Gastrocnemius medialis (tissue), 4 donors: ENCODE measurements around the gene SAP30BP. TPM values are rescaled to one million over a fixed set of nuclear protein-coding genes. Genes with fewer than 3 reads are reported as not detected.
"Not testable (repeated sequence)": the region's sequence is repeated elsewhere in the genome, so short reads cannot be mapped to it uniquely, and the experiment has no call there.

Source experiments
- ATAC-seq, 2 donors: fragments of 150-250 bp; one replicate each; pipeline ENCODE4 v1.9.1; 2016
- DNase-seq, 2 donors: peaks; one replicate each; pipeline ENCODE4 v3.0.0-alpha.2; 2019
- H3K27ac ChIP-seq, 4 donors: fragments of 200-600 bp; sonication (generic); 1 replicate in 1 of 4; 2 replicates in 3 of 4; pipeline ENCODE4 v1.5.1; 2016 to 2018; ENCODE audit warnings: mild to moderate bottlenecking in 2 of 4, moderate library complexity in 1 of 4
- H3K27me3 ChIP-seq, 3 donors: fragments of 200-600 bp; sonication (generic) in 2 of 3; 1 replicate in 1 of 3; 2 replicates in 2 of 3; pipeline versions ENCODE4 v1.5.1 to v1.6.0; 2016 to 2019; ENCODE audit warnings: mild to moderate bottlenecking in 1 of 3, moderate library complexity in 1 of 3
- H3K36me3 ChIP-seq, 2 donors: fragments of 200-600 bp; sonication (generic) in 1 of 2; one replicate each; pipeline ENCODE4 v1.5.1; 2017 to 2018
- H3K4me1 ChIP-seq, 2 donors: fragments of 200-600 bp; sonication (generic) in 1 of 2; one replicate each; pipeline ENCODE4 v1.5.1; 2016 to 2017; ENCODE audit warnings: mild to moderate bottlenecking in 2 of 2
- H3K4me3 ChIP-seq, 4 donors: fragments of 200-600 bp; sonication (generic) in 3 of 4; 1 replicate in 1 of 4; 2 replicates in 3 of 4; pipeline ENCODE4 v1.5.1; 2016 to 2019; ENCODE audit warnings: mild to moderate bottlenecking in 2 of 4
- H3K9me3 ChIP-seq, 3 donors: fragments of 200-600 bp; sonication (generic) in 2 of 3; 1 replicate in 1 of 3; 2 replicates in 2 of 3; pipeline ENCODE4 v1.5.1; 2016 to 2019
- POLR2A ChIP-seq, 2 donors: fragments of 450-650 bp; IDR thresholded peaks; one replicate each; pipeline ENCODE4 v1.6.1; 2017; ENCODE audit warnings: antibody characterized with exemption in 2 of 2, mild to moderate bottlenecking in 2 of 2, moderate library complexity in 2 of 2
- in situ Hi-C, 4 donors: fragments of 200-750 bp; cut with MboI; loops; one replicate each; pipeline versions ENCODE4 v1.15.0 to v1.8.0; 2017; ENCODE audit warnings: low sequenced_read_pairs in 4 of 4
- intact Hi-C: fragments of 100-400 bp; cut with DNase I; formaldehyde crosslinking; loops from one replicate; pipeline ENCODE4 v1.15.1; 2023; ENCODE audit warnings: low total_unique reads
- total RNA-seq, 4 donors: library from RNA; depleted of rRNA; stranded (reverse); fragments of >200 nt; gene quantifications; one replicate each; pipeline versions ENCODE4 v1.1.0 to v1.2.3, GENCODE V29; 2016
- TF ChIP-seq, protein P1 (sequence below), 5 experiments: fragments of 450-650 bp in 3 of 5; fragments of 200-600 bp in 2 of 5; sonication (generic) in 2 of 5; IDR thresholded peaks in 4 of 5; conservative IDR thresholded peaks in 1 of 5; 1 replicate in 4 of 5; 2 replicates in 1 of 5; pipeline ENCODE4 v1.5.1; 2016 to 2019; ENCODE audit warnings: antibody characterized with exemption in 5 of 5, mild to moderate bottlenecking in 3 of 5, moderate library complexity in 3 of 5

Gene SAP30BP
- total RNA-seq, 4 donors from 2014 or later = 42.0 to 64.0 (median 50.1) TPM

DNA sequence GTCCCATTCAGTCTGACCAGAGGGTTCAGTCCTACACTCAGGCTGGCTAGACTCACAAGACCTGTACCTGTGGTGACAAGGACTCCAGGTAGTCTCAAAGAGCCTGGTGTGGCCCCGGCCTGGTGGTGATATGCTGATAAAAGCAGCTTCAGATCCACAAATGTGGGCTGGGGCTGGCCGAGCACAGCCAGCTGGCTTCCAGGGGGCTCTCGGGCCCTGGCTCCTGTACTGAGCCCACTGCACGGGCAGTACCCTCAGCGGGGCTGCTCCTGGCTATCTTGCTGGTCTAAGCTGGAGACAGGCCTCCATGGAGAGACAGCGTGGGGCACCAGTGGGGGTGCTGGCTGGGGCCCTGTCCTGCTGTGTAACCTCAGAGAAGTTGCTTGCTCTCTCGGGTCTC, 29.6 kb upstream of the SAP30BP start:
- TF ChIP-seq, protein P1, sequence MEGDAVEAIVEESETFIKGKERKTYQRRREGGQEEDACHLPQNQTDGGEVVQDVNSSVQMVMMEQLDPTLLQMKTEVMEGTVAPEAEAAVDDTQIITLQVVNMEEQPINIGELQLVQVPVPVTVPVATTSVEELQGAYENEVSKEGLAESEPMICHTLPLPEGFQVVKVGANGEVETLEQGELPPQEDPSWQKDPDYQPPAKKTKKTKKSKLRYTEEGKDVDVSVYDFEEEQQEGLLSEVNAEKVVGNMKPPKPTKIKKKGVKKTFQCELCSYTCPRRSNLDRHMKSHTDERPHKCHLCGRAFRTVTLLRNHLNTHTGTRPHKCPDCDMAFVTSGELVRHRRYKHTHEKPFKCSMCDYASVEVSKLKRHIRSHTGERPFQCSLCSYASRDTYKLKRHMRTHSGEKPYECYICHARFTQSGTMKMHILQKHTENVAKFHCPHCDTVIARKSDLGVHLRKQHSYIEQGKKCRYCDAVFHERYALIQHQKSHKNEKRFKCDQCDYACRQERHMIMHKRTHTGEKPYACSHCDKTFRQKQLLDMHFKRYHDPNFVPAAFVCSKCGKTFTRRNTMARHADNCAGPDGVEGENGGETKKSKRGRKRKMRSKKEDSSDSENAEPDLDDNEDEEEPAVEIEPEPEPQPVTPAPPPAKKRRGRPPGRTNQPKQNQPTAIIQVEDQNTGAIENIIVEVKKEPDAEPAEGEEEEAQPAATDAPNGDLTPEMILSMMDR (IDR thresholded peaks at IDR 0.05 in 4 of 5, conservative IDR thresholded peaks at IDR 0.05 in 1 of 5) = no peak
- no peak for TF ChIP-seq POLR2A (IDR thresholded peaks at IDR 0.05)
- H3K36me3 ChIP-seq = peaks cover 0 to under 1% of the 10 kb centered on the region in 2 donors
- intact Hi-C loops = loop anchor here (10.0 kb wide), 1 partner anchor 57 kb away; no protein-coding TSS in a partner anchor
- no peaks in the 10 kb centered on the region for H3K27me3 ChIP-seq
- H3K4me1 ChIP-seq = peaks cover 37 to 38% of the 10 kb centered on the region in 2 donors
- DNase-seq (no peak), ATAC-seq (no peak)
- in situ Hi-C loops = loop anchor here in 1 of 4 donors (10.0 kb wide), 1 partner anchor 107 kb away; no protein-coding TSS in a partner anchor
- no peak overlapping the region for H3K4me3 ChIP-seq
- no peaks in the 10 kb centered on the region for H3K9me3 ChIP-seq
- no peak overlapping the region for H3K27ac ChIP-seq

DNA sequence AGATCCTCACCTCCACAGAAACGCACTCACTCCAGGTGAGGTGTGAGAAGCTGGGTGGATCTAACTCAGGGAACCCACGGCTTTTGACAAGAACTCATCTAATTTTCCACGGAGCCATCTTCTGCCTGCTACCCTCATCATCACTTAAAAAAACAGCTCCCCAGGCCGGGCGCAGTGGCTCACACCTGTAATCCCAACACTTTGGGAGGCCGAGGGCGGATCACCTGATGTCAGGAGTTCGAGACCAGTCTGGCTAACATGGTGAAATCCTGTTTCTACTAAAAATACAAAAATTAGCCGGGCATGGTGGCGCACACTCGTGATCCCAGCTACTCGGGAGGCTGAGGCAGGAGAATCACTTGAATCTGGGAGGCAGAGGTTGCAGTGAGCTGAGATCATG, 29.1 kb upstream of the SAP30BP start:
- intact Hi-C loops (loop anchor here (10.0 kb wide), 1 partner anchor 57 kb away; no protein-coding TSS in a partner anchor), in situ Hi-C loops (loop anchor here in 1 of 4 donors (10.0 kb wide), 1 partner anchor 107 kb away; no protein-coding TSS in a partner anchor)
- H3K4me1 ChIP-seq = peaks cover 33% of the 10 kb centered on the region in 2 donors
- not testable (repeated sequence) for DNase-seq, H3K4me3 ChIP-seq, H3K9me3 ChIP-seq, ATAC-seq, H3K36me3 ChIP-seq, H3K27ac ChIP-seq, H3K27me3 ChIP-seq

DNA sequence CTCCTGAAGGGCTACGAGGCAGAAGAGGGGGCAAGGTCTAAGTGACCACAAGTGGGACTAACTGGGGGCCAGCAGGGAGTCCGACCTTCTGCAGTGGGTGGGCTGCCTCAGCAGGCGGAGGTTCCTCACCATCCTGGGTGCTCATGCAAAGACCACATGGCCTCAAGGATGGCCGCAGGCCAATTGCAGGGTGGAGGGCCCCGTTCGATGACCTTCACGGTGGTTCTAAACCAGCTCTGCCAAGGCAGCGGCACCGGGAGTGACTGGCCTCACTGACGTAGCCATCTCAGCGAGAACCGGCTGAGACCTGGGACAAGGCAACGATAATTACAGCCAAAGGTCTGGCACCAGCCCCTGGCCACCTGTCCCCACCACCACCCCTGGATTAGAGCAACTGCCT, 28.2 kb upstream of the SAP30BP start:
- Histone ChIP-seq H3K4me1 (peaks cover 25 to 26% of the 10 kb centered on the region in 2 donors), H3K9me3 (no peaks in the 10 kb centered on the region), H3K36me3 (peaks cover 0 to 4% of the 10 kb centered on the region in 2 donors), H3K27me3 (no peaks in the 10 kb centered on the region), H3K27ac (no peak overlapping the region), H3K4me3 (no peak overlapping the region)
- DNase-seq (no peak), ATAC-seq (no peak)
- in situ Hi-C loops = loop anchor here in 1 of 4 donors (10.0 kb wide), 1 partner anchor 106 kb away; no protein-coding TSS in a partner anchor
- intact Hi-C loops = loop anchor here (10.0 kb wide), 1 partner anchor 56 kb away; no protein-coding TSS in a partner anchor
- TF ChIP-seq POLR2A (IDR thresholded peaks at IDR 0.05) = no peak
- TF ChIP-seq, protein P1 (IDR thresholded peaks at IDR 0.05 in 4 of 5, conservative IDR thresholded peaks at IDR 0.05 in 1 of 5) = no peak

DNA sequence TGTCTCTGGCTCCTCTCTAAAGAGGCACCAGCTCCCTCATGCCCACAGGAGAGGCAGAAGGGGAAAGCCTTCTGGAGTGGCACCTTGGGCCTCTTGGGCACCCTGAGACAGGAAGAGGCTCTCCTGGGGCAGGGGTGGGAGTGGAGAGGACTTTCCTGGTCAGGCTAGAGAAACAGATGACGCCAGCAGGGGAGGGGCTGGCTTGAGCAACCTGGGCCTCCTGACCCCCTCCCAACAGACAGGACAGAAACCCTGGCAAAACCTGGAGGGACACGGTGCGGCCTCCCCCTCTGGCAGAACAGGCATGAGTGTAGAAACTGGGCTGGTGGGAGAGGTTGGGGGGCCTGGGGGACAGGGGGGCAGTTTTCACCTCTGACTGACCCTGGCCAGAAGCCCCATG, 27.8 kb upstream of the SAP30BP start:
- Histone ChIP-seq H3K4me3 (no peak overlapping the region), H3K27me3 (no peaks in the 10 kb centered on the region), H3K9me3 (no peaks in the 10 kb centered on the region), H3K36me3 (peaks cover 0 to 4% of the 10 kb centered on the region in 2 donors), H3K4me1 (peaks cover 20 to 22% of the 10 kb centered on the region in 2 donors), H3K27ac (no peak overlapping the region)
- no peak for ATAC-seq
- in situ Hi-C loops (loop anchor here in 1 of 4 donors (10.0 kb wide), 1 partner anchor 105 kb away; no protein-coding TSS in a partner anchor), intact Hi-C loops (loop anchor here (10.0 kb wide), 1 partner anchor 55 kb away; no protein-coding TSS in a partner anchor)
- DNase-seq = no peak
- TF ChIP-seq POLR2A (IDR thresholded peaks at IDR 0.05) = no peak
- TF ChIP-seq, protein P1 (IDR thresholded peaks at IDR 0.05 in 4 of 5, conservative IDR thresholded peaks at IDR 0.05 in 1 of 5) = no peak

DNA sequence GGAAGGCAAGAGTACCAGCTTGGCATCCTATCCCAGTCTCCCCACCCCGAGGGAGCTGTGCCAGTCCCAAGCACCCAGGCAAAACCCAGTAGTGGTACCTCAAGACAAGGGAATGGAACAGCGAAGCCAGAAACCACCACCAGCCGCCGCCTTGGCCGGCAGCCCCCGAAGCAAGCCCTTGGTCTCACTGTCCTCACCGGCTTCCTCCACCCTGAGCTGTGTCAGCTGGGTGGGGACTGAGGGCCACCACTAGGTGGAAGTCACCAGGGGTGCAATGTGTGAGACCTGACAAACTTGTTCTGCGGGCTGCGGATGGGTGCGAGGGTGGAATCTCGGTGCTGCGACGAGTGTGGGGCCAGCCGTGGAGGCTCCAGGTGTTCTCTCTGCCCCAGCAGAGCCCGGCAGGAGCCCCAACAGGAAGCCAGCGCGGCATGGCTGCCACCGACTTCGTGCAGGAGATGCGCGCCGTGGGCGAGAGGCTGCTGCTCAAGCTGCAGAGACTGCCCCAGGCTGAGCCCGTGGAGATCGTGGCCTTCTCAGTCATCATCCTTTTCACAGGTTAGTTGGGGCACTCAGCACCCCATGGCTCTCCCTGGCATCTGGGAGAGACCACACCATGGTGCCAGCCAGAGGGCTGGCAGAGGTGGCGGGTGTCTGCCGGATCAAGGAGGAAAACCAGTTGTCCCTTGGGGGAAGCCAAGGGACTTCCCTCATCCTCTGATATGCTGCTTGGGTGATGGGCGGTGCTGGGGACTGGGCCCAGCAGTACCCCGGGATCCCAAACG, 27.2 kb upstream of the SAP30BP start:
- no peak for DNase-seq
- TF ChIP-seq POLR2A (IDR thresholded peaks at IDR 0.05) = no peak
- TF ChIP-seq, protein P1 (IDR thresholded peaks at IDR 0.05 in 4 of 5, conservative IDR thresholded peaks at IDR 0.05 in 1 of 5) = no peak
- intact Hi-C loops = loop anchor here (10.0 kb wide), 1 partner anchor 55 kb away; no protein-coding TSS in a partner anchor
- ATAC-seq = no peak
- in situ Hi-C loops = loop anchor here in 1 of 4 donors (10.0 kb wide), 1 partner anchor 105 kb away; no protein-coding TSS in a partner anchor
- Histone ChIP-seq H3K27me3 (no peaks in the 10 kb centered on the region), H3K36me3 (peaks cover 0 to 4% of the 10 kb centered on the region in 2 donors), H3K9me3 (no peaks in the 10 kb centered on the region), H3K4me3 (no peak overlapping the region), H3K4me1 (peaks cover 15 to 16% of the 10 kb centered on the region in 2 donors), H3K27ac (no peak overlapping the region)
